Ishikawa (cell line): ENCODE data around the gene SHISAL1.

ENCODE experiments used
- CEBPB ChIP-seq: IDR thresholded peaks from 2 replicates; pipeline ENCODE4 v1.6.1; 2012
- CREB1 ChIP-seq: IDR thresholded peaks from 2 replicates; pipeline ENCODE4 v1.6.1; 2012; ENCODE audit warnings: low read depth
- EP300 ChIP-seq: IDR thresholded peaks from 2 replicates; pipeline ENCODE4 v1.6.1; 2012; ENCODE audit warnings: borderline replicate concordance
- FOXM1 ChIP-seq: IDR thresholded peaks from 2 replicates; pipeline ENCODE4 v1.6.1; 2012; ENCODE audit warnings: low read depth, borderline replicate concordance
- NFIC ChIP-seq: IDR thresholded peaks from 2 replicates; pipeline ENCODE4 v1.6.1; 2012
- RAD21 ChIP-seq: IDR thresholded peaks from 2 replicates; pipeline ENCODE4 v1.6.1; 2012; ENCODE audit warnings: low read depth
- TAF1 ChIP-seq: IDR thresholded peaks from 2 replicates; pipeline ENCODE4 v1.6.1; 2012; ENCODE audit warnings: low read depth, mild to moderate bottlenecking
- TEAD4 ChIP-seq: IDR thresholded peaks from 2 replicates; pipeline ENCODE4 v1.6.1; 2012
- YY1 ChIP-seq: IDR thresholded peaks from 2 replicates; pipeline ENCODE4 v1.6.1; 2012; ENCODE audit warnings: low read depth
- ZBTB7A ChIP-seq: IDR thresholded peaks from 2 replicates; pipeline ENCODE4 v1.6.1; 2012; ENCODE audit warnings: low read depth
- TF ChIP-seq, protein P1 (sequence below): IDR thresholded peaks from 2 replicates; pipeline ENCODE4 v1.6.1; 2012
- TF ChIP-seq, protein P2 (sequence below): IDR thresholded peaks from 2 replicates; pipeline ENCODE4 v1.6.1; 2012; ENCODE audit warnings: low read depth, mild to moderate bottlenecking
- TF ChIP-seq, protein P3 (sequence below): IDR thresholded peaks from 2 replicates; pipeline ENCODE4 v1.6.1; 2012

DNA sequence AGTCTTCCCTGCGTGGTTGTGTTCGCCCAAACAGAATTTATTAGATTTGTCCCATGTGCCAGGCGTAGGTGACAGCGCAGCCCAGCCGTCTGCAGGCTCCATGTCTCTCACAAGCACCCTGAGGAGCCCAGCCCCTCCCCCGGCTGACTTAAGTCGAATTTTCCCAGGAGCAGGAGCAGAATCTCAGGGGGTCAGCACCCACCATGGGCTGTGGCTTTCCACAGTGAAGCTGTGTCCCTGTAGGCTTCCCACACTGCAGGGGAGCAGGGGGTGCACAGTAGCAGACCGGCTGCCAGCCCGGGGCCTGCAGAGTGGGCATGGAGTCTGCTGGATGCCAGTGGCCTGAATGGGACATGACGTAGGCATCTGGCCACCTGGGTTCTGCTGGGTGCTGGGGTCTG, 116.0 kb downstream of the SHISAL1 start:
- TF ChIP-seq EP300 (no peak), TAF1 (no peak), CREB1 (no peak), FOXM1 (no peak), RAD21 (no peak), CEBPB (no peak), NFIC (no peak), TEAD4 (no peak), YY1 (no peak), ZBTB7A (no peak)
- TF ChIP-seq, protein P1, sequence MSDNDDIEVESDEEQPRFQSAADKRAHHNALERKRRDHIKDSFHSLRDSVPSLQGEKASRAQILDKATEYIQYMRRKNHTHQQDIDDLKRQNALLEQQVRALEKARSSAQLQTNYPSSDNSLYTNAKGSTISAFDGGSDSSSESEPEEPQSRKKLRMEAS, result no peak
- TF ChIP-seq, protein P2, sequence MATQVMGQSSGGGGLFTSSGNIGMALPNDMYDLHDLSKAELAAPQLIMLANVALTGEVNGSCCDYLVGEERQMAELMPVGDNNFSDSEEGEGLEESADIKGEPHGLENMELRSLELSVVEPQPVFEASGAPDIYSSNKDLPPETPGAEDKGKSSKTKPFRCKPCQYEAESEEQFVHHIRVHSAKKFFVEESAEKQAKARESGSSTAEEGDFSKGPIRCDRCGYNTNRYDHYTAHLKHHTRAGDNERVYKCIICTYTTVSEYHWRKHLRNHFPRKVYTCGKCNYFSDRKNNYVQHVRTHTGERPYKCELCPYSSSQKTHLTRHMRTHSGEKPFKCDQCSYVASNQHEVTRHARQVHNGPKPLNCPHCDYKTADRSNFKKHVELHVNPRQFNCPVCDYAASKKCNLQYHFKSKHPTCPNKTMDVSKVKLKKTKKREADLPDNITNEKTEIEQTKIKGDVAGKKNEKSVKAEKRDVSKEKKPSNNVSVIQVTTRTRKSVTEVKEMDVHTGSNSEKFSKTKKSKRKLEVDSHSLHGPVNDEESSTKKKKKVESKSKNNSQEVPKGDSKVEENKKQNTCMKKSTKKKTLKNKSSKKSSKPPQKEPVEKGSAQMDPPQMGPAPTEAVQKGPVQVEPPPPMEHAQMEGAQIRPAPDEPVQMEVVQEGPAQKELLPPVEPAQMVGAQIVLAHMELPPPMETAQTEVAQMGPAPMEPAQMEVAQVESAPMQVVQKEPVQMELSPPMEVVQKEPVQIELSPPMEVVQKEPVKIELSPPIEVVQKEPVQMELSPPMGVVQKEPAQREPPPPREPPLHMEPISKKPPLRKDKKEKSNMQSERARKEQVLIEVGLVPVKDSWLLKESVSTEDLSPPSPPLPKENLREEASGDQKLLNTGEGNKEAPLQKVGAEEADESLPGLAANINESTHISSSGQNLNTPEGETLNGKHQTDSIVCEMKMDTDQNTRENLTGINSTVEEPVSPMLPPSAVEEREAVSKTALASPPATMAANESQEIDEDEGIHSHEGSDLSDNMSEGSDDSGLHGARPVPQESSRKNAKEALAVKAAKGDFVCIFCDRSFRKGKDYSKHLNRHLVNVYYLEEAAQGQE, result no peak
- TF ChIP-seq, protein P3, sequence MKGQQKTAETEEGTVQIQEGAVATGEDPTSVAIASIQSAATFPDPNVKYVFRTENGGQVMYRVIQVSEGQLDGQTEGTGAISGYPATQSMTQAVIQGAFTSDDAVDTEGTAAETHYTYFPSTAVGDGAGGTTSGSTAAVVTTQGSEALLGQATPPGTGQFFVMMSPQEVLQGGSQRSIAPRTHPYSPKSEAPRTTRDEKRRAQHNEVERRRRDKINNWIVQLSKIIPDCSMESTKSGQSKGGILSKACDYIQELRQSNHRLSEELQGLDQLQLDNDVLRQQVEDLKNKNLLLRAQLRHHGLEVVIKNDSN, result no peak
